SU-DHL-6 (cell line): ENCODE measurements around the gene LSM14B.

Experiments used
- H2AFZ ChIP-seq: fragments of 200-600 bp; sonication (generic); 2 replicates; pipeline ENCODE4 v1.6.1; 2014; ENCODE audit warnings: low read depth, mild to moderate bottlenecking, moderate library complexity, mixed read lengths, antibody characterized with exemption, low read length; ENCODE audit not compliant: severe bottlenecking
- H3F3A ChIP-seq: fragments of 200-600 bp; shearing (Covaris generic); 2 replicates; pipeline ENCODE4 v1.6.0; 2016; ENCODE audit warnings: antibody characterized with exemption, mild to moderate bottlenecking; ENCODE audit not compliant: insufficient read depth
- H3K27ac ChIP-seq: fragments of 200-600 bp; sonication (generic); 2 replicates; pipeline ENCODE4 v1.5.1; 2016; ENCODE audit warnings: low read depth, mild to moderate bottlenecking, low read length, moderate library complexity, mixed read lengths
- H3K27me3 ChIP-seq: fragments of 200-600 bp; sonication (generic), shearing (Covaris generic); 2 replicates; pipeline ENCODE4 v1.6.0; 2014; ENCODE audit warnings: mild to moderate bottlenecking, low read length
- H3K36me3 ChIP-seq: fragments of 200-600 bp; sonication (generic); 2 replicates; pipeline ENCODE4 v1.6.1; 2014; ENCODE audit warnings: mild to moderate bottlenecking, low read length, mixed read lengths
- H3K4me2 ChIP-seq: fragments of 300-600, 200-600 bp; shearing (Covaris generic), sonication (generic); 2 replicates; pipeline ENCODE4 v1.6.0; 2014; ENCODE audit warnings: low read length, low read depth, mild to moderate bottlenecking; ENCODE audit not compliant: poor library complexity, severe bottlenecking
- H3K4me3 ChIP-seq: fragments of 200-600 bp; sonication (generic); 2 replicates; pipeline ENCODE4 v1.5.1; 2014; ENCODE audit warnings: antibody characterized with exemption, low read length, mild to moderate bottlenecking, mixed read lengths; ENCODE audit not compliant: insufficient read depth, poor library complexity, severe bottlenecking
- H3K79me2 ChIP-seq: fragments of 200-600 bp; sonication (generic); 2 replicates; pipeline ENCODE4 v1.6.1; 2014; ENCODE audit warnings: mild to moderate bottlenecking, low read length, moderate library complexity; ENCODE audit not compliant: insufficient read depth
- H3K9ac ChIP-seq: fragments of 200-600 bp; sonication (generic); 2 replicates; pipeline ENCODE4 v1.7.0; 2014; ENCODE audit warnings: mild to moderate bottlenecking, low read length
- H3K9me2 ChIP-seq: fragments of 200-600 bp; sonication (generic); replicated peaks from 2 replicates; pipeline ENCODE4 v1.6.1; 2014; ENCODE audit warnings: low read length; ENCODE audit not compliant: insufficient read depth
- H3K9me3 ChIP-seq: fragments of 200-600 bp; sonication (generic); 2 replicates; pipeline ENCODE4 v1.6.1; 2014; ENCODE audit warnings: low read length, mixed read lengths; ENCODE audit not compliant: insufficient read depth
- H4K20me1 ChIP-seq: fragments of 200-600 bp; sonication (generic); 2 replicates; pipeline ENCODE4 v1.6.1; 2014; ENCODE audit warnings: low read depth, mild to moderate bottlenecking, antibody characterized with exemption, low read length, moderate library complexity, mixed read lengths
- EZH2phosphoT487 ChIP-seq: fragments of 200-600 bp; sonication (generic), shearing (Covaris generic); conservative IDR thresholded peaks from 2 replicates; pipeline ENCODE4 v1.6.1; 2018; ENCODE audit warnings: mild to moderate bottlenecking, antibody characterized with exemption, low read length, moderate library complexity, mixed read lengths
- TF ChIP-seq, protein P1 (sequence below): fragments of 200-600 bp; sonication (generic); IDR thresholded peaks from one replicate; pipeline ENCODE4 v1.5.1; 2017; ENCODE audit warnings: antibody characterized with exemption, mild to moderate bottlenecking, low read length, moderate library complexity; ENCODE audit not compliant: insufficient read depth, poor library complexity, severe bottlenecking

Gene LSM14B

DNA sequence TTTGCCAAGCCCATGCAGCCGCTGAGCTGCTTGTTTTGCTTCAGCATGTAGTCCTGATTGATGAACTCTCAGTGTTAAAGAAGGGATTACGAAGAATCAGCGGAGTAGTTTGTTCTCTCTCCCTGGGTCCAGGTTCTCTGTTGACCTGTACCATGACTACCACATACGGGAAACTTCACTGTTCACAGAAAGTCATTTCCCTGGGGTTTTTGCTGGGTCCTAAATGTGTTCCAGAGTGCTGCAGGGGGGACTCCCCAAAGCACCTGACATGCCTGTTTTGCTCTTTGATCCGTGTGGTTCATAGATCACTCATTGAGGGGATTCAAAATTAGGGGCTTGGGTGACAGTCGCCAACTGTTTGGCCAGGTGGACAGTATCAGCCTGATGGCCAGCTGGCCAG is 5.5 kb downstream of the LSM14B start:
- Histone ChIP-seq H3K9me3 (no peaks in the 10 kb centered on the region), H3K9me2 (no peaks in the 10 kb centered on the region), H2AFZ (no peak overlapping the region), H3K9ac (no peak overlapping the region), H3K79me2 (peaks cover 15% of the 10 kb centered on the region), H3K27ac (no peak overlapping the region), H3K4me2 (no peak overlapping the region), H3K36me3 (0 out of 2 replicates have a peak, but pooled peaks cover 9% of the 10 kb centered on the region), H3K27me3 (no peaks in the 10 kb centered on the region), H3K4me3 (no peak overlapping the region), H3F3A (no peaks in the 10 kb centered on the region), H4K20me1 (no peaks in the 10 kb centered on the region; the same call in 1 of the 2 replicates)
- TF ChIP-seq, protein P1, sequence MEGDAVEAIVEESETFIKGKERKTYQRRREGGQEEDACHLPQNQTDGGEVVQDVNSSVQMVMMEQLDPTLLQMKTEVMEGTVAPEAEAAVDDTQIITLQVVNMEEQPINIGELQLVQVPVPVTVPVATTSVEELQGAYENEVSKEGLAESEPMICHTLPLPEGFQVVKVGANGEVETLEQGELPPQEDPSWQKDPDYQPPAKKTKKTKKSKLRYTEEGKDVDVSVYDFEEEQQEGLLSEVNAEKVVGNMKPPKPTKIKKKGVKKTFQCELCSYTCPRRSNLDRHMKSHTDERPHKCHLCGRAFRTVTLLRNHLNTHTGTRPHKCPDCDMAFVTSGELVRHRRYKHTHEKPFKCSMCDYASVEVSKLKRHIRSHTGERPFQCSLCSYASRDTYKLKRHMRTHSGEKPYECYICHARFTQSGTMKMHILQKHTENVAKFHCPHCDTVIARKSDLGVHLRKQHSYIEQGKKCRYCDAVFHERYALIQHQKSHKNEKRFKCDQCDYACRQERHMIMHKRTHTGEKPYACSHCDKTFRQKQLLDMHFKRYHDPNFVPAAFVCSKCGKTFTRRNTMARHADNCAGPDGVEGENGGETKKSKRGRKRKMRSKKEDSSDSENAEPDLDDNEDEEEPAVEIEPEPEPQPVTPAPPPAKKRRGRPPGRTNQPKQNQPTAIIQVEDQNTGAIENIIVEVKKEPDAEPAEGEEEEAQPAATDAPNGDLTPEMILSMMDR, result no peak
- no peak for TF ChIP-seq EZH2phosphoT487

DNA sequence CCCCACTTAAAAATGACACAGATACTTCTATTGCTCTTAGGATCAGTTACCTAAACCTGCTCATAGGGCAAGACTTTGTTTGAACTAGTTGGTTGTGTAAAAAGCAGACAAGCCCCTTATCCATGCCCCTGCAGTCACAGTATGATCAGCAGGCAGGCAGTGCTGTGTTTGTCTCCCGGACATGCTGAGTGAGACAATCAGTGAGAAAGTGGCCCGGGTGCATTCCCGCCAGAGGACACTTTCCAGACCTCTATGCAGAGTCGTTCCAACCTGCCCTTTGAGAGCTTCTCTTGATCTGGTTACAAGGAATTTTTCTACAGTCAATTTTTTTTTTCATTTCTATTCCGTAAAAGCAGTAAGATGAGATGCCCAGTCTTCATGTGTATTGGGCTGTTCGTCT is 6.2 kb downstream of the LSM14B start:
- H3K27ac ChIP-seq, result no peak overlapping the region
- no peak overlapping the region for H2AFZ ChIP-seq
- H3F3A ChIP-seq, result no peaks in the 10 kb centered on the region
- no peak overlapping the region for H3K9ac ChIP-seq
- H3K9me3 ChIP-seq, result no peaks in the 10 kb centered on the region
- no peaks in the 10 kb centered on the region; the same call in 1 of the 2 replicates for H4K20me1 ChIP-seq
- 0 out of 2 replicates have a peak, but pooled peaks cover 9% of the 10 kb centered on the region for H3K36me3 ChIP-seq
- H3K4me2 ChIP-seq, result no peak overlapping the region
- TF ChIP-seq, protein P1, result no peak
- no peak for TF ChIP-seq EZH2phosphoT487
- H3K4me3 ChIP-seq, result no peak overlapping the region
- no peaks in the 10 kb centered on the region for H3K27me3 ChIP-seq
- H3K79me2 ChIP-seq, result peaks cover 8% of the 10 kb centered on the region
- no peaks in the 10 kb centered on the region for H3K9me2 ChIP-seq

- TF ChIP-seq, protein P1, result no peak
- no peaks in the 10 kb centered on the region for H3K27me3 ChIP-seq
- 0 out of 2 replicates have a peak, but pooled peaks cover 10% of the 10 kb centered on the region for H3K36me3 ChIP-seq
- no peak overlapping the region for H3K27ac ChIP-seq
- H3K4me2 ChIP-seq, result no peak overlapping the region
- no peak overlapping the region for H3K4me3 ChIP-seq
- H4K20me1 ChIP-seq, result no peaks in the 10 kb centered on the region
- H3K79me2 ChIP-seq, result no peaks in the 10 kb centered on the region
- no peak overlapping the region for H2AFZ ChIP-seq
- no peaks in the 10 kb centered on the region for H3K9me3 ChIP-seq
- no peaks in the 10 kb centered on the region for H3F3A ChIP-seq
- no peak overlapping the region for H3K9ac ChIP-seq
- no peaks in the 10 kb centered on the region for H3K9me2 ChIP-seq
Measured at GRCh38 chr20:62129731-62130531, 7.7 kb downstream of the LSM14B start.
